ENCODE measurements around the gene CCM2. TPM values are rescaled to one million over a fixed set of nuclear protein-coding genes. Genes with fewer than 3 reads are reported as not detected.

CCM2 gene
- 38.7 TPM for total RNA-seq
- long read RNA-seq, transcript CCM2-201 (10 exons, 1,894 nt): major isoform, 34 of 64 reads
- long read RNA-seq, partial matches to known transcripts: 2 of 64 reads
- long read RNA-seq, other reads (novel, unspliced or antisense): 22 of 64 reads

DNA sequence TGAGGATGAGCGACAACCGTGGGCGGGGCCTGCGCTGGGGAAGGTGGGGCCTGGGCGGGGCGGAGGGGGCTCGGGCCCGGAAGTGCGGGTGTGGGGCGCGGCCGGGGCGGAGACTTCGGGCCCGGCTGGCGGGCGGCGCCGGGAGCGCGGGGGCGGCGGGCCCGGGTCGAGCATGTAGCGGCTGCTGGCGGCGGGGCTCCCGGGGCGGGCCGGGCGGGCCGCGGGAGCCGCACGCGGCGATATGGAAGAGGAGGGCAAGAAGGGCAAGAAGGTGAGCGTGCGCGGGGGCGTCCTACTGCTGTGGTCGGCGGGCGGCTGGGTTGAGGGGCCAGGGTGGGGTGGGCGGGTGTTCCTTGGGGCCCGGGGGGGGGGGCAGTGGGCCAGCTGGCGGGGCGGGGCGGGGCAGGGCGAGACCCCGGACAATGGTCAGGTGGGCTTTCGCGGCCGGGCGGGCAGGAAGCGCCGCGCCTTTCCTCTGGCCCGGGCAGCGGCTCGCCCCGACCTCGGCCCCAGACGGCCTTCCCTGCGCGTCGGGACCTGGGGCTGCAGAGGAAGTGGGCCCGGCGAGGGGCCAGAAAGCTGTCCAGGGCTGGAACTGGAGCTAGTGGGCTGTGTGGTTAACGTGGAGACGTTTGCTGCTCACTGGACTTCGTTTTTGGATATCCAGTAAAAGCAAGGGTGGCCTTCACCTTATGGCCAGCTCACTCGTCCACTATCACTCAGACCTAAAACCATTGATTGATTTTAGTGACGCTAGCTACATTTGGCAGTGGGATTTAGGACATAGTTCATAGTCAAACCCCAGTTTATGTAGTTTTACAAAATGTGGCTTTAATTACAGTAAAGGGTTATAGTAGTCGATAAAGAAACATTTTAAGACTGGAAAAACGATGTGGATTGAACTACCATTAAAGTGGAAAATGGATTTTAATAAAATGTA, at the start of gene CCM2:
TSS of gene CCM2 (plus strand) at position 109 of the 940 bp plus-strand sequence. CDS start at position 242, 133 bp downstream.
- intact Hi-C loops (cut with DNase I): loop anchor here (1.0 kb wide), 1 partner anchor 111 kb away; the partner anchor contains the start of gene TBRG4
- ATAC-seq: peak; percentile 4
- peak; percentile 89 for DNase-seq (ENCODE audit: missing footprints)

DNA sequence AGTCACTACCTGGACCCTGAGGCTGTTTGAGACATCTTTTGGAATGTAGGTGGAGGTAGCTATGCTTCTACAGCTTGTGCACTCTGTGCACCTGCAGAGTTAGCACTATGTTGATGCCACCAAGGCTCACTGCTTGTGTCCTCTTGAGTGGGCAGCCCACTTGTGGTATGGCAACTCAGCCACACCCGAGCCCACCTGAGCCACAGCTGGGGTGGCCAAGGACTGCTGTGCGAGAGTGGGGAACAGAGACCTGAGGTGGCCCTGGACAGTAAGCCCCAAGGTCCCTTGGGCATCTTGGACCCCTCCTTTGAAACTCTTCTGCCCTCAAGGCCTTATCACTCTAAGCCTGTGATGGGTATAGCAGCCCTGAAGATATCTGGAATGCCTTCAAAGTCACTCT, 46.8 kb upstream of the CCM2 start:
- ATAC-seq (no peak), DNase-seq (ENCODE audit: missing footprints) (no peak)
- intact Hi-C loops (cut with DNase I): no loop called here

GRCh38 chr7:44955733-44956132, 44.3 kb upstream of the CCM2 start:
- DNase-seq (ENCODE audit: missing footprints): no peak
- intact Hi-C loops (cut with DNase I): no loop called here
- no peak for ATAC-seq

GRCh38 chr7:44956157-44956766, 43.7 kb upstream of the CCM2 start:
- intact Hi-C loops (cut with DNase I): no loop called here
- no peak for ATAC-seq
- DNase-seq (ENCODE audit: missing footprints): no peak

- intact Hi-C loops (cut with DNase I): no loop called here
- ATAC-seq (no peak), DNase-seq (ENCODE audit: missing footprints) (no peak)
Observed at GRCh38 chr7:44958645-44959344, 41.2 kb upstream of the CCM2 start.

GRCh38 chr7:44959433-44959951, 40.5 kb upstream of the CCM2 start:
- intact Hi-C loops (cut with DNase I): no loop called here
- DNase-seq (ENCODE audit: missing footprints) (no peak), ATAC-seq (no peak)

GRCh38 chr7:44960011-44960580, 39.9 kb upstream of the CCM2 start:
- intact Hi-C loops (cut with DNase I): no loop called here
- no peak for DNase-seq (ENCODE audit: missing footprints)
- ATAC-seq: no peak

DNA sequence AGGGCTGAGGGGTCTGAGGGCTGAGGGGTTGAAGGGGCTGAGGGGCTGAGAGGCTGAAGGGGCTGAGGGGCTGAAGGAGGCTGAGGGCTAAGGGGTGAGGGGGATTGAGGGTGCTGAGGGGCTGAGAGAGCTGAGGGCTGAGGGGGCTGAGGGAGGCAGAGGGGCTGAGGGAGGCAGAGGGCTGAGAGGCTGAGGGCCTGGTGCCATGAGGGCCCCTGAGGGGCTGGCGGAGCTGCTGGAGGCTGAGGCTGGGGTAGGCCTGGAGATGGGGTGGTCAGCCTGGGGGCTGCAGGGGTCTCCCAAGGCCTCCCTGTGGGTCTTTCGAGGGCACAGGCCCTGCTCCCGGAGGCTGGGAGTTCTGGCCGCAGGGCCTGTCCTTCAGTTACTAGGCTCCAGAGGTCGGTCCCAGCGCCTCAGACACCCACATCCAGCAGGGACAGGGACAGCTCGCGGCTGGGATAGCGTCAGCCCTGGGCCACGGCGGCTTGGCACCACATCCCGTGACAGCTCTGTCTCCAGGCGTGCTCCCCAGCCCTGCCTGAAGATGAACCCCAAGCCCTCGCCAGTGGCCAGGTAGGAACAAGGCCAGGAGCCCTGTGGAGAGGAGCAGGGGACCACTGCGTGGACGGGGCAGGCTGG, 38.0 kb upstream of the CCM2 start:
- DNase-seq (ENCODE audit: missing footprints) (no peak), ATAC-seq (no peak)
- intact Hi-C loops (cut with DNase I): no loop called here

DNA sequence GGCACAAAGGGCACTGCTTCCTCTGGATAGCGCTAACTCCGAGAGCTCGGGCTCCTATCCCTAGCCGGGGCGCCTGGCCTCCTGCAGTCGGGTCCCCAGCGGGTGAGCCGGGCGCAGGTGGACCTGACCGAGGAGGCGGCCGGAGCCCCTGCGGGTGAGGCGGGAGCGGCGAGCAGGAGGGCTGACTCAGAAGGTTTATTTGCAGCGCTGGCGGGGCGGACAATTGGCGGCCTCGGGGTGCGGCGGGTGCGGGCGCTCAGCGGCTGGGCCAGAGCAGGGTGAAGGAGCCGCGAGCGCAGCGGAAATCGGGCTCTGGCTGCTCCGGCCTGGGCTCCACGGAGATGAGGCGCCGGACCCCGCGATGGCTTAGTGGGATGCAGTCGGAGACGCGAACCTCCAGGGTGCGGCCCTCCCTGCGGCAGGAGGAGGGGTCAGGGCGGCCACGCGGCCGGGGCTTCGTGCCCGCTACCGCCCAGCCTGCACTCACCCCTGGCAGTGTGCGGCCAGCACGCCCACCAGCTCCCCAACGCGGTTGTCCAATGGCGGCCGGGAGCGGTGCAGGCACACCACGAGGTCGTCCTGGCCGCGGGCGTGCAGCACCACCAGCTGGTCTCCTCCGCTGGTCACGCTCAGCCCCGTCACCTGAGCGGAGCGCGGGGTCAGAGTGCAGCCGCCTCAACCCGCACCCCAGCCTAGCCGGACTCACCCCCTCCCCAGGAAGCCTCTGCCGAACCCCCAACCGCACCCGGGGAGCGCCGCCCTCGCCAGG, 37.3 kb upstream of the CCM2 start:
- DNase-seq (ENCODE audit: missing footprints): no peak
- peak; percentile 50 for ATAC-seq
- intact Hi-C loops (cut with DNase I): no loop called here

DNA sequence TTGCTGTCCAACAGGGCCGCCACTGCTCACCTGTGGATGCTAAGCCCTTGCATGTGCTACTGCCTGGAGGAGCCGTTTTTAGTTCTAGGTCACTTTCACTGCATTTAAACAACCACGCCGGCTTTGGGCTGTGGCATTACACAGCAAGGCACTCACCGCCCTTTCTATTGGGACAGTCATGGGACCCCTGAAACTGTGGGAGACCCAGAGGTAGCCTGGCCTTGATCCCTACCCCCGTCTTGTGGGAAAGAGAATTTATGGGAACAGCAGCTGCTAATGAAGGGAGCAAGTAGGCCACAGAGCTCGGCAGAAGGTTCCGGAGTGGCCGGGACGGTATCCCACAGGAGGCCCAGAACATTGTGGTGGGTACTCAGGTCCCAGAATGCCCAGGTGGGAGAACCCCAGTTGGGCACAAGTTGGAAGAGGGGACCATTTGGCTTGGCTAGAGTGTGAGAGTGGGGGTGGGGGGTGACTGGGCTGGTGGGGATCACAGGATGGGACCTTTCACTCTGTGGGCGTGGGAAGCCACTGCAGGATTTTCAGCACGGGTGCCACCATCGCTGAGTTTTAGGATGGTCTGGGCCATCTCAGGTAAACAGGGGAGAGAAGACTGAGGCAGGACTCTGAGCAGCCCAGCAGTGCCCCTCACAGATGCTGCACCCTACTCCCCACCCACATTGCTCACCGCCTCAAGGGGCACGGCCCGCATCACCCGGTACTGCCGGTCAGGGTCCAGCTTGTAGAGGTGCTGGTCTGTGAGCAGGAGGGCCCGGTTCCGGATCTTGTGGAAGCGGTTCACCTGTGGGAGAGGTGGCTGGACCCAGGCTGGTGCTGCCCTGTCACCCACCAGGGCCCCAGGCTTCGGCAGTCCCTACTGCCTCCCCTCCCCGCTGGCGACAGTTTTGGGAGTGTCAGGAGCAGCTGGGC, 36.4 kb upstream of the CCM2 start:
- intact Hi-C loops (cut with DNase I): no loop called here
- DNase-seq (ENCODE audit: missing footprints): no peak
- ATAC-seq: no peak

DNA sequence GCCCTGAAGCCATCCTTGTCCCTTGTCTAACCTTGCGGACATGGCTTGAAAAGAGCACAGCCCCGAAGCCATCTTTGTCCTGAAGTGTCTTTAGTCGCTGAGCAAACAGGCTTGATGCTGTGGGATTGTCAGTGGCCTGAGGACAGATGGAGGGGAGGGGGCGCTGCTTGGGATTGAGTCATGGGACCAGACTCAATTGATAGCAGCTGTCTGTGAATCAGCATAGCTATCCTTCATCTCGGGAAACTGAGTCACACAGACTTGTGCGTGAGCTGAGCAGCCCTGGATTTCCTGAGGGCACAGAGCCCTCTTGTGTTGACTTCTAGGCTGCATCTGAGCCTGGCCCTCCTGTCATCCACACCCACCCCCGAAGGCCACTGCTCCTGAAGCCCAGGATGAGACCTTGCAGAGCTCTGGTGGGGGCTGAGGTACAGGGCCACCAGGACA, 35.6 kb upstream of the CCM2 start:
- no peak for ATAC-seq
- intact Hi-C loops (cut with DNase I): no loop called here
- DNase-seq (ENCODE audit: missing footprints): no peak

- DNase-seq (ENCODE audit: missing footprints) (no peak), ATAC-seq (no peak)
- intact Hi-C loops (cut with DNase I): no loop called here
Observed at GRCh38 chr7:44964831-44965440, 35.1 kb upstream of the CCM2 start.

DNA sequence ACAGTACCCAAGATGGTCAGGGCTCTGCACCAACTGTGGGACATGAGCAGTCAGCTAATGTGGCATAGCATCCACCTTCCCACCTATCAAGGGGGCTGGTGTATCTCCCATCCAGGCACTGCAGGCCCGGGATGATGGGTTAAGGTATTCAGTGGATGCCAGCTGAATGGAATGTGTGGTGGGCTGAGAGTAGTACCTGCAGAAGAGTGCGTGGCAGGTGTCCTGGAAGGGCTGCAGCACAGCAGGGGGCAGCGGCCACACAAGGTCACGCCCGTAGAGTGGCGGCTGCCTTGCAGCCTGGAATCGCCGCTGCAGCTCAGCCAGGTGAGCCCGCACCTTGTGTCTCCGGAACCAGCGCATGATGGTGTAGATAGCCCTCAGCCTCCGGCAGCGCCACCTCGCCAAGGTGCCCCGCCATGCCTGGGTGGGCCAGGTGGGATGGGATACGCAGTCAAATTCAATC, 34.5 kb upstream of the CCM2 start:
- DNase-seq (ENCODE audit: missing footprints): no peak
- intact Hi-C loops (cut with DNase I): no loop called here
- ATAC-seq: no peak

DNA sequence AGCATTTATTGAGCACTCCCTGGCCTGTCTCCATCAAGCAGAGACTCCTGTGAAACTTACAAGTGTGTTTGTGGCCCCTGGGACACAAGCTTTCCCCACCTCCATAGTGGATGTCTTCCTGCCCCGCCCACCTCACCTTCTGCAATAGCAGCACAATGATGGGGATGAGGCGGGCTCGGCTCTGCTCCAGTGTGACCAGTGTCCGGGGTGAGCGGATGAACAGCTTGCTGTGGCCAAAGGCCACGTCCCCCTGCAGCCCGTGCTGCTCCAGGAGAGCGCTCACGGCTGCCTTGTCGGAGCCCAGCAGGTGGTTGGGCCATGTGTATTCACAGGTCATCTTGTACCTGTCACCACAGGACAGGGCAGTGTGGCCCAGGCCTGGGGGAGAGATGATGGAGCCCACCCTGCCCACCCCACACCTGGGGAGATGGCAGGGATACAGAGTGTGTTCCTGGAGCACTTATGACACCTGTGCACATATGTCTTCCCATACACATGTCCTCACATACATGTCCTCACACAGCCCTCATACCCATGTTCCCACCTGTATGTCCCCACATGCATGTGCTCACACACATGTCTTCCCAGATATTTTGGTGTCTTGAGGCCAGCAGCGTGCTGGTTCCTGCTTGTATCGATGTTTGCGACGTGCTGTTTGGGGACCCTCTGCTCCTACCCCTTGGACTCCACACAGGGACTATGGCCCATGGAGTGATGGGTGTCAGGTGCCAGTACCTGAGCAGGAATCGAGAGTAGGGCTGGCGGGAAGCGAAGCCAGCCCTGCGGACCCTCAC, 33.9 kb upstream of the CCM2 start:
- ATAC-seq (no peak), DNase-seq (ENCODE audit: missing footprints) (no peak)
- intact Hi-C loops (cut with DNase I): no loop called here

All from Right ventricle myocardium inferior (tissue), 1 donor.